Globus pallidus (tissue), 1 donor: ENCODE measurements around the gene NDUFS8.

Source experiments
- DNase-seq: peaks from one replicate; pipeline ENCODE4 v3.0.0-alpha.2; 2015; ENCODE audit warnings: low spot score

NDUFS8 gene

DNA sequence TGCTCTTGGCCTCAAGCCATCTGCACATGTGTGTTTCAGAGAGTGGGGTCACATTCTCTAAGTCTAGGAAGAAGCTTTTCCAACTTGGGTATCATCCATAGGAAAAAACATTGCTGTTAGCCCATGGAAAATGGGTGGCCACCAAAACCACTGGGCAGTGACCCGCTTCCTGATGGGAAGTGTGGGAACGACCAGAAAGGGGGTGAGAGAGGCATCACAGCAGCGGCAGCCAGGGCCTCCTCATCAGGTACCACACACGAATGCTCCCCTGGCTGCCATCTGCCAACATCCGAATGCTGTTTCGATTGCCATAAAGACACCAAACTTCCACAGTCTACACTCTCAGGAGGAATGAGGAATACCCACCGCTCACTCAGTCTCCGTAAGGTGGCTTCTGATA, 50.4 kb downstream of the NDUFS8 start:
- no peak for DNase-seq

- no peak for DNase-seq
Measured at GRCh38 chr11:68081691-68082090, 51.2 kb downstream of the NDUFS8 start.

DNA sequence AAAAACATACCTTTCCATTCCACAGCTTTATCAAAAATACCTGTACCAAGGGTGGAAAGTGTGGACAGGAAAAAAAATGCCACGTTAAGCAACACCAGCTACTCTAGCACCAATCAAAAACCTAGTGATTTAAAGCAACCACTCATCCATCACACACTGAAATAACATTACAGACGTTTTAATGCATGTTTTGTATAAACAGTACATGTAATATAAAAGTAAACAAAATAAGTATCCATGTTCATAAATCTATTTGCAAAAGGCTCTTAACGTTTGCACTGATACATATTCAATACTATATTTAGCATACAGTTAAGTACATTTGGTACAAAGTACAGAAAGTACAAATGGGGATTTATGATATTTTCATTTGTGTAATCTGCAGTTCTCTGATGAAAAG, 52.0 kb downstream of the NDUFS8 start:
- no peak for DNase-seq

DNA sequence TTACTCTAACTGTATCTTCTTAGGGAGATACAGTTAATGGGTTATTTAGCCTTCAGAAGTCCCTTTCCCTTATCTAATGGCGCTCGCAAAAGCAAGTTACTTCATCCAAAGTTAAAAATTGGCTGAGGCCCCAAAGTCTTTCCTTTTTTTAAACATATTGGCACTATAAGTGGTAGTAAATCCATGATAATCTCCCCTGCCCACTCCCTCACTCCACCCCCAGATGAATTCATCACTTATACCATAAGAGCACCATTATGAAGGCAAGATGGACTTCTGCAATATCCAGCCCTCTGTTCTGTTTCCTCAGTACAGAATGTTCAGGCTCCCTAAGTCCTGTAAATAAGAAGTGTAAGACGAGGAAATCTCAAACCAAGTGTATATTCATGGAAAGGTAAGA, 53.0 kb downstream of the NDUFS8 start:
- no peak for DNase-seq
